Kidney epithelial cell (primary cell): ENCODE results near the gene PIK3CD. TPM values are rescaled to one million over a fixed set of nuclear protein-coding genes. Genes with fewer than 3 reads are reported as not detected.
"Not testable (repeated sequence)": the region's sequence is repeated elsewhere in the genome, so short reads cannot be mapped to it uniquely, and the experiment has no call there.

Experiments used
- DNase-seq: peaks from one replicate; pipeline ENCODE4 v3.0.0-alpha.2; 2010; ENCODE audit warnings: low read depth
- H3K27me3 ChIP-seq: 2 replicates; pipeline ENCODE4 v1.6.0; 2011; ENCODE audit warnings: low read length; ENCODE audit not compliant: control insufficient read depth, insufficient read depth
- H3K36me3 ChIP-seq: 2 replicates; pipeline ENCODE4 v1.5.1; 2011; ENCODE audit warnings: low read length; ENCODE audit not compliant: control insufficient read depth, insufficient read depth
- H3K4me3 ChIP-seq: 2 replicates; pipeline ENCODE4 v1.5.1; 2011; ENCODE audit warnings: low read depth, mild to moderate bottlenecking, control low read depth, low read length
- total RNA-seq: library from RNA; depleted of rRNA; stranded (reverse); fragments of >200 nt; gene quantifications from 2 replicates; pipeline ENCODE4 v1.2.3, GENCODE V29; 2015
- TF ChIP-seq, protein P1 (sequence below): IDR thresholded peaks from 2 replicates; pipeline ENCODE4 v1.5.1; 2011; ENCODE audit warnings: mild to moderate bottlenecking, moderate library complexity, low read length, control low read depth, inconsistent platforms; ENCODE audit not compliant: insufficient read depth, poor library complexity, severe bottlenecking

Gene PIK3CD
- total RNA-seq, 1 donor from 2014 or later, result 40.7 TPM

DNA sequence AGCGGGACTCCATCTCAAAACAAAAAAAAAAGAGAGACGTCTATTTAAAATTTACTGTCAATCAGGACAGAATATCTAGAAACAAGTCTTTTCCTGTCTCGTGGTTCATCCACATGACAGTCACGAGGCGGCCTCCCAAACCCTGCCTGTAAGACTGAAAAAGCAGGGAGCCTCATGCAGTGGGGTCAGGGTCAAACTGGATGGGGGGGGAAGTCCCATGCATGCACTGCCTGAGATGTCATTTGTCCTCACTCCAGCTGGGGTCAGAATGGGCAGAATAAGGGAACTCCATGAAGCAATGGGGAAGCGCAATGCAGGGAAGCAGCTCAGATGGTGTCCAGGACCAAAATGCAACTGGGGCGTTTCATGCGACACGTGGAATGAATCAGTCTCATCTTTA, 85.5 kb downstream of the PIK3CD start:
- Histone ChIP-seq H3K4me3 (no peak overlapping the region), H3K36me3 (peaks cover 4% of the 10 kb centered on the region), H3K27me3 (no peaks in the 10 kb centered on the region)
- TF ChIP-seq, protein P1, sequence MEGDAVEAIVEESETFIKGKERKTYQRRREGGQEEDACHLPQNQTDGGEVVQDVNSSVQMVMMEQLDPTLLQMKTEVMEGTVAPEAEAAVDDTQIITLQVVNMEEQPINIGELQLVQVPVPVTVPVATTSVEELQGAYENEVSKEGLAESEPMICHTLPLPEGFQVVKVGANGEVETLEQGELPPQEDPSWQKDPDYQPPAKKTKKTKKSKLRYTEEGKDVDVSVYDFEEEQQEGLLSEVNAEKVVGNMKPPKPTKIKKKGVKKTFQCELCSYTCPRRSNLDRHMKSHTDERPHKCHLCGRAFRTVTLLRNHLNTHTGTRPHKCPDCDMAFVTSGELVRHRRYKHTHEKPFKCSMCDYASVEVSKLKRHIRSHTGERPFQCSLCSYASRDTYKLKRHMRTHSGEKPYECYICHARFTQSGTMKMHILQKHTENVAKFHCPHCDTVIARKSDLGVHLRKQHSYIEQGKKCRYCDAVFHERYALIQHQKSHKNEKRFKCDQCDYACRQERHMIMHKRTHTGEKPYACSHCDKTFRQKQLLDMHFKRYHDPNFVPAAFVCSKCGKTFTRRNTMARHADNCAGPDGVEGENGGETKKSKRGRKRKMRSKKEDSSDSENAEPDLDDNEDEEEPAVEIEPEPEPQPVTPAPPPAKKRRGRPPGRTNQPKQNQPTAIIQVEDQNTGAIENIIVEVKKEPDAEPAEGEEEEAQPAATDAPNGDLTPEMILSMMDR, result no peak
- DNase-seq, result no peak

DNA sequence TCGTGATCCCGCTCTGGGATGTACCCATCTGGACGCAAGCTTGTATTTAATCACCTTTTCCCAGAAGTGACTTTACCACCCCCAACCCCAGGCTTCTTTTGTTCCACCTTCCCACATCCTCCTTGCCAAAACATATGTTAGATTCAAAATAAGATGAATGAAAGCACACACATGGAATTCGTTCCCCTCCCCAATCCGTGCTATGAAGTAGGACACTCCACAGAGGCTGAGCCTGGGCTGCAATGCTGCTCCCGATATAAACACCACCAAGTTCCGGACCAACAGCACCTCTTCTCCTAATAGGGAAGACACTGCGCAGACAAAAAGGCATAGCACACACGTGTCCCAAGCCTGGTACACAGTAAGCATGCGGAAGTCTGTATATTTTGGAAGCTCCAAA, 86.1 kb downstream of the PIK3CD start:
- H3K36me3 ChIP-seq, result peaks cover 4% of the 10 kb centered on the region
- no peaks in the 10 kb centered on the region for H3K27me3 ChIP-seq
- no peak overlapping the region for H3K4me3 ChIP-seq
- DNase-seq, result no peak
- TF ChIP-seq, protein P1, result no peak

DNA sequence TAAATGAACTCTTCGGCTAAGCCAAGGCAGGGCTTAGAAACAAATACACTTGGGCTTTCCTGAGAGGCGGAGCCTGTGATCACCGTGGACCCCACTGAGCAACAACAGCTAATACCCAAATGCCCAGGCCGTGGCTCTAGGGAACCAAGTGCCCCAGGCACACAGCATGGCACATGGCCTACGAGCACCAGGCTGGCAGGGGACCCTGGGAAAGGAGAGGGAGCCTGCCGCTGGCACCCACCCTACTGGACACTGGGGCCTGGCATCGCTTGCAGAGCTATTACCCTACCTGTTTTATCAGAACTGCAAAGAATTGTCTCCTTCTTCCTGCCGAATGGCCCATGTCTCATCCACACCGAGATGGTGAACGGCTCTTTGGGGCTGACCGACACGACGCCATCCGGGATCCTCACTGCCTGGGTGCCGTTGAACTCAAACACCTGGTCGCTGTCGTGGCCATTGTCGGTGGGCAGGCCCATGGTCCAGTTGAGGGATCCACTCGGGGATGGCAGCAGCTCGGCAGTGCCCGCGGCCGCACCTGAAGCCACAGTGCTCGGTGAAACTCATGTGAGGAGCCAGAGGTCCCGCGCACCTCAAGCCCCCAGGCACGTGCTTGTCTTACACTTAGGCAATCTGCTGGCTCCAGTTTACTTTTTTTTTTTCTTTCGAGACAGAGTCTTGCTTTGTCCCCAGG, 92.7 kb downstream of the PIK3CD start:
- Histone ChIP-seq H3K36me3 (peaks cover 3% of the 10 kb centered on the region), H3K27me3 (no peaks in the 10 kb centered on the region), H3K4me3 (no peak overlapping the region)
- TF ChIP-seq, protein P1, result no peak
- no peak for DNase-seq

DNA sequence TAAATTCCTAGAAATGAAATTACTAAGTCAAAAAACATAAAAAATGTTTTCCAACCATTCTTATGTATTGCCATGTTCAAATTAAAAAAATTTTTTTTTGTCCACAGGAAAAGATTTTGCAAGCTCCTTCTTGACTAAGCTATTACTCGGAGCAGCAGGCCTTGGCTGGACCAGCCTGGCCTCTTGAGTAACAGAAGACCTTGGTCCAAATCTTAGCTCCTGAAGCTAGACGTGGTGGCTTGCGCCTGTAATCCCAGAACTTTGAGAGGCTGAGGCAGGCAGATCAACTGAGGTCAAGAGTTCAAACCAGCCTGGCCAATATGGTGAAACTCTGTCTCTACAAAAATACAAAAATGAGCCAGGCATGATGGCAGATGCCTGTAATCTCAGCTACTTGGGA, 94.7 kb downstream of the PIK3CD start:
- H3K4me3 ChIP-seq, result no peak overlapping the region
- TF ChIP-seq, protein P1, result no peak
- H3K27me3 ChIP-seq, result no peaks in the 10 kb centered on the region
- H3K36me3 ChIP-seq, result peaks cover 3% of the 10 kb centered on the region
- DNase-seq, result no peak

DNA sequence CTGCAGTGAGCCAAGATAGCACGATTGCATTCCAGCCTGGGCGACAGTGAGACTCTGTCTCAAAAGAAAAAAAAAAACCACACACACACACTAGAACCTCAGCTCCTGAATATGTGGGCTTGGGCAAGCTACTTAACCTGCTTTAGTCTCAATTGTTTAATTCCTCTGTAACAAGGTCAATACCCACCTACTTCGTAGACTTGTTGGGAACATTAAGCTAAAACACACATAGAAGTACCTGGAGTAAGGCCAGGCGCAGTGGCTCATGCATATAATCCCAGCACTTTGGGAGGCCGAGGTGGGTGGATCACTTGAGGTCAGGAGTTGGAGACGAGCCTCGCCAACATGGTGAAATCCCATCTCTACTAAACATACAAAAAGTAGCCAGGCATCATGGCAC, 95.1 kb downstream of the PIK3CD start:
- no peak for DNase-seq
- peaks cover 3% of the 10 kb centered on the region for H3K36me3 ChIP-seq
- TF ChIP-seq, protein P1, result no peak
- H3K27me3 ChIP-seq, result no peaks in the 10 kb centered on the region
- no peak overlapping the region for H3K4me3 ChIP-seq

DNA sequence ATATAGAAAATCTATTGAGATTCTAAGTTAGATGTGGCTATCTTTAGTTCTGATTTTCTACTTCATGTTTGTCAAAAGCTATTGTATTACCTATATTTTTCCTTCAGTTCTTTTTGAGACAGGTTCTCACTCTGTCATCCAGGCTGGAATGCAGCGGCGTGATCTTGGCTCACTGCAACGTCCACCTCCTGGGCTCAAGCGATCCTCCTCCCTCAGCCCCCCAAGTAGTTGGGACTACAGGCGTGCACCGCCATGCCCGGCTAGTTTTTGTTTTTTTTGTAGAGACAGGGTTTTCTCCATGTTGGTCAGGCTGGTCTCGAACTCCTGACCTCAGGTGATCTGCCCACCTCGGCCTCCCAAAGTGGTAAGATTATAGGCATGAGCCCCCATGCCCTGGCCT, 96.9 kb downstream of the PIK3CD start:
- H3K36me3 ChIP-seq, H3K4me3 ChIP-seq, H3K27me3 ChIP-seq, DNase-seq: not testable (repeated sequence)
